Osteoblast (primary cell): ENCODE data around the gene CNDP2. TPM values are rescaled to one million over a fixed set of nuclear protein-coding genes. Genes with fewer than 3 reads are reported as not detected.

Experiments
- DNase-seq: peaks from one replicate; pipeline ENCODE4 v3.0.0; 2011; ENCODE audit warnings: low spot score, mixed read lengths; ENCODE audit not compliant: insufficient read length; ENCODE audit errors: missing footprints
- H2AFZ ChIP-seq: 2 replicates; pipeline ENCODE4 v1.6.0; 2011; ENCODE audit warnings: mild to moderate bottlenecking, low read length
- H3K27ac ChIP-seq: 2 replicates; pipeline ENCODE4 v1.5.1; 2011; ENCODE audit warnings: mild to moderate bottlenecking, low read depth, low read length, moderate library complexity
- H3K27me3 ChIP-seq: 2 replicates; pipeline ENCODE4 v1.6.0; 2012; ENCODE audit warnings: mild to moderate bottlenecking, control low read depth, inconsistent platforms, low read length, moderate library complexity; ENCODE audit not compliant: insufficient read depth
- H3K36me3 ChIP-seq: 2 replicates; pipeline ENCODE4 v1.5.1; 2011; ENCODE audit warnings: mild to moderate bottlenecking, low read length, control low read depth, moderate library complexity; ENCODE audit not compliant: insufficient read depth
- H3K4me1 ChIP-seq: 2 replicates; pipeline ENCODE4 v1.5.1; 2011; ENCODE audit warnings: mild to moderate bottlenecking, low read length, control low read depth, moderate library complexity; ENCODE audit not compliant: insufficient read depth
- H3K4me2 ChIP-seq: 2 replicates; pipeline ENCODE4 v1.6.0; 2011; ENCODE audit warnings: mild to moderate bottlenecking, low read length; ENCODE audit not compliant: insufficient read depth
- H3K4me3 ChIP-seq: fragments of 200-600 bp; sonication (generic); 3 replicates; pipeline ENCODE4 v1.5.1; 2012; ENCODE audit warnings: mild to moderate bottlenecking, low read length, inconsistent platforms; ENCODE audit not compliant: insufficient read depth
- H3K79me2 ChIP-seq: 2 replicates; pipeline ENCODE4 v1.6.0; 2012; ENCODE audit warnings: mild to moderate bottlenecking, low read length, control low read depth, inconsistent platforms; ENCODE audit not compliant: insufficient read depth
- H3K9me3 ChIP-seq: 2 replicates; pipeline ENCODE4 v1.5.1; 2011; ENCODE audit warnings: low read depth, low read length, control low read depth
- H4K20me1 ChIP-seq: 2 replicates; pipeline ENCODE4 v1.6.0; 2012; ENCODE audit warnings: mild to moderate bottlenecking, low read length, control low read depth; ENCODE audit not compliant: insufficient read depth
- CTCF ChIP-seq: IDR thresholded peaks from 2 replicates; pipeline ENCODE4 v1.5.1; 2011; ENCODE audit warnings: mild to moderate bottlenecking, low read depth, low read length, moderate library complexity; ENCODE audit errors: extremely low read depth
- total RNA-seq: library from RNA; depleted of rRNA; stranded (reverse); fragments of >200 nt; gene quantifications from 2 replicates; pipeline ENCODE4 v1.2.3, GENCODE V29; 2012

Gene CNDP2
- total RNA-seq, 1 donor = 25.3 TPM

DNA sequence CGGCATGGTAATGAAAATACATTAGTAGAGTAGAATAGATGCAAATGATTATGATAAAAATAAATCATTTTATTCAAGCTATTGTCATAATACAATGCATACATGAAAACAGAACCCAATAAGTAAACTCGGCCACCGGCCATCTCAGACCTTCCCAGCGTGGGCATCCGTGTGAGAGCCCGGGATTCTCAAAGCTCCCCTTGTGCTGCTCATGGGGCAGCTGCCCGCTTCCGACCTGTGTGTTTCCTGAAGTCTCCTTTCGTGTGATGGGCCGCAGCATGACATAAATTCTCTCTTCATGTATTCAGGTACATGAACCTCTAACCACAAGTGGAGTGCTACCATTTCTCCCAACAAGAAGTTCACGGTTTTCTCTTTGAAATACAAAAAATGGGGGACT lies 13.5 kb upstream of the CNDP2 start:
- Histone ChIP-seq H3K79me2 (no peaks in the 10 kb centered on the region), H3K4me1 (no peaks in the 10 kb centered on the region), H3K27me3 (no peaks in the 10 kb centered on the region), H3K27ac (no peak overlapping the region), H3K4me2 (no peak overlapping the region), H3K36me3 (no peaks in the 10 kb centered on the region), H3K4me3 (no peak overlapping the region), H3K9me3 (no peaks in the 10 kb centered on the region), H4K20me1 (no peaks in the 10 kb centered on the region), H2AFZ (no peak overlapping the region)
- DNase-seq = no peak
- no peak for TF ChIP-seq CTCF

DNA sequence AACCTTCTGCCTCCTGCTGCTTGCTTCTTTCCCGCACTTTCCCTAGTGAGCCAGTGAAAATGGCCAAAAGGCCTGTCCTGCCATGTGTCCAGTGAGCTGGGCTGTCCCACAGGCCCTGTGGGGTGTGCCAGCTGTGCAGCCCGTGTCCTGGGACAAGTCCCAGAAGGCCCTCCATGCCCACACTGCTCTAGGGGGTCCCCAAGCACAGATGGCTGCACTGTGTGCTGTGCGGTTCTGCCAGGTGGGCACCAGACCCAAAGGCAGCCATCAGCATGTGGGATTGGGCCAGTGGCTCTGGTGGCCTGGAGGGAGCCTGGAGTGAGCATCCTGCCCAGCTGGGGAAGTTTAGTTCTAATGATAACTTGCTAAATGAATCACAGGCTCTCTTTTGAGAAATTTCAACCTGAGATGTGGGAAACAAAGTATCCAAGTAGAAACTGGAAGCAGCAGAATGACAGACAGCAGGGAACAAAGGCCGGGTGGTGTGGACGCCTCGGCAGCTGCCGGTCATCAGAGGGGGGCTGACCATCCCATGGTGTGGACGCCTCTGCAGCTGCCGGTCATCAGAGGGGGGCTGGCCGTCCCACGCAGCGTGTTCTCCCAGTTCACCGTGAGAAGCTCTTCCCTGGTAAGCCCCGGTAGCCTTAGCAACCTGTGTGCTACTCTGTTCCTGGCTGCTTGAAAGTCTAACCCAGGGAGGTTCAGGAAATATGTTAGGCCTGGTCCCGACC lies 9.9 kb upstream of the CNDP2 start:
- H3K4me2 ChIP-seq = no peak overlapping the region
- no peak for DNase-seq
- H3K4me1 ChIP-seq = no peaks in the 10 kb centered on the region
- no peaks in the 10 kb centered on the region for H3K9me3 ChIP-seq
- H3K79me2 ChIP-seq = no peaks in the 10 kb centered on the region
- no peaks in the 10 kb centered on the region for H4K20me1 ChIP-seq
- H3K27ac ChIP-seq = no peak overlapping the region
- H3K27me3 ChIP-seq = peaks cover 7% of the 10 kb centered on the region
- no peak overlapping the region for H2AFZ ChIP-seq
- no peak overlapping the region for H3K4me3 ChIP-seq
- H3K36me3 ChIP-seq = no peaks in the 10 kb centered on the region
- no peak for TF ChIP-seq CTCF

GRCh38 chr18:74488354-74488753 lies 7.8 kb upstream of the CNDP2 start:
- H3K4me1 ChIP-seq = no peaks in the 10 kb centered on the region

More at GRCh38 chr18:74488354-74488753, 7.8 kb upstream of the CNDP2 start:
- no peak overlapping the region for H3K27ac ChIP-seq
- no peak overlapping the region for H3K4me3 ChIP-seq
- no peaks in the 10 kb centered on the region for H3K9me3 ChIP-seq
- H2AFZ ChIP-seq = no peak overlapping the region
- DNase-seq = no peak
- H4K20me1 ChIP-seq = no peaks in the 10 kb centered on the region
- H3K79me2 ChIP-seq = no peaks in the 10 kb centered on the region
- H3K4me2 ChIP-seq = no peak overlapping the region
- no peaks in the 10 kb centered on the region for H3K36me3 ChIP-seq
- TF ChIP-seq CTCF = no peak
- peaks cover 7% of the 10 kb centered on the region for H3K27me3 ChIP-seq
